Sigmoid colon (tissue), 4 donors: Measurements from ENCODE around the gene VRTN.

ENCODE experiments used
- CTCF ChIP-seq, 4 experiments: fragments of 450-650 bp in 3 of 4; fragments of 200-600 bp in 1 of 4; IDR thresholded peaks; one replicate each; pipeline ENCODE4 v1.5.1; 2016 to 2019; ENCODE audit warnings: antibody characterized with exemption in 4 of 4, mild to moderate bottlenecking in 3 of 4, moderate library complexity in 2 of 4
- EP300 ChIP-seq, 4 donors: sonication (generic); formaldehyde crosslinking; IDR thresholded peaks; one replicate each; pipeline ENCODE4 v1.6.1; 2017; ENCODE audit warnings: antibody characterized with exemption in 4 of 4
- POLR2A ChIP-seq, 2 donors: fragments of 450-650 bp; IDR thresholded peaks; one replicate each; pipeline ENCODE4 v1.6.1; 2016; ENCODE audit warnings: antibody characterized with exemption in 2 of 2, mild to moderate bottlenecking in 2 of 2, moderate library complexity in 2 of 2
- POLR2AphosphoS5 ChIP-seq, 4 donors: sonication (generic); formaldehyde crosslinking; IDR thresholded peaks; one replicate each; pipeline ENCODE4 v1.6.1; 2017; ENCODE audit warnings: antibody characterized with exemption in 4 of 4

DNA sequence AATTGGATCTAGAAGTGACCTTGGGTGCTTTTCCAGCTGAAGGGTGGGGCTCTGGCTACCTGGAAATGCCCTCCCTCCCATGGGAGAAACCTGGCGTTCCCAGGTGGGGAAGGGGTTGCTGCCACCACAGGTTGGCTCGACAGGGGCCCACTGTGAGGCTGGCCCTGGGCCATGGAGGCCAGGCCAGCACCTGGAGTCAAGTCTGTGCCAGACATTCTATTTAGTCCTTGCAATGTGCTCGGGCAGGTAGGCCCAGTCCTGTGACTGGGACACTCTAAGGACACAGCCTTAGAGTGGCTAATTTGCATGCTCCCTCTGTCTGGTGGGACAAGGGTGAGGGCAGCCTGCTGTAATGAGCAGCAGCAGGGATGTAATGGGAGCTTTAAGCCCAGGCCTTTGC is 11.9 kb downstream of the VRTN start:
- TF ChIP-seq POLR2A (IDR thresholded peaks at IDR 0.05) (no peak), CTCF (IDR thresholded peaks at IDR 0.05) (no peak), EP300 (IDR thresholded peaks at IDR 0.05) (no peak), POLR2AphosphoS5 (IDR thresholded peaks at IDR 0.05) (no peak)
